IgD-negative memory B cell (primary cell): ENCODE data around the gene PDE11A. TPM values are rescaled to one million over a fixed set of nuclear protein-coding genes. Genes with fewer than 3 reads are reported as not detected.

ENCODE experiments used
- H3K27ac Mint-ChIP-seq, 3 donors: one replicate each; pipeline ENCODE4 v1.8.0; 2020 to 2022; ENCODE audit warnings: mild to moderate bottlenecking in 3 of 3, mixed read lengths in 3 of 3, moderate library complexity in 1 of 3
- H3K27me3 Mint-ChIP-seq: one replicate; pipeline ENCODE4 v1.8.0; 2021; ENCODE audit warnings: mixed read lengths
- H3K36me3 Mint-ChIP-seq: one replicate; pipeline ENCODE4 v1.8.0; 2020; ENCODE audit warnings: mild to moderate bottlenecking, mixed read lengths
- H3K4me1 Mint-ChIP-seq, 3 donors: one replicate each; pipeline ENCODE4 v1.8.0; 2020 to 2022; ENCODE audit warnings: mixed read lengths in 3 of 3, mild to moderate bottlenecking in 1 of 3
- H3K4me3 Mint-ChIP-seq, 4 donors: one replicate each; pipeline ENCODE4 v1.8.0; 2020 to 2022; ENCODE audit warnings: mild to moderate bottlenecking in 4 of 4, mixed read lengths in 4 of 4, moderate library complexity in 3 of 4
- H3K9me3 Mint-ChIP-seq, 3 donors: one replicate each; pipeline ENCODE4 v1.8.0; 2020 to 2021; ENCODE audit warnings: mixed read lengths in 3 of 3, mild to moderate bottlenecking in 1 of 3
- polyA plus RNA-seq: library from polyadenylated mRNA; unstranded; fragments of 300-500 nt; fragmentation: Illumina TruSeq; gene quantifications from one replicate; pipeline ENCODE4 v1.2.3, GENCODE V29; 2021

The PDE11A gene
- polyA plus RNA-seq, 1 donor from 2014 or later: not detected

GRCh38 chr2:177638507-177638906 is 434.1 kb downstream of the PDE11A start:
- Mint-ChIP-seq H3K36me3 (peaks cover 2% of the 10 kb centered on the region), H3K9me3 (peaks cover 0 to 5% (median 2%) of the 10 kb centered on the region in 3 donors), H3K27me3 (peaks cover 4% of the 10 kb centered on the region)

GRCh38 chr2:177636672-177637071 is 435.9 kb downstream of the PDE11A start:
- peaks cover 2% of the 10 kb centered on the region for H3K36me3 Mint-ChIP-seq
- peaks cover 4% of the 10 kb centered on the region for H3K27me3 Mint-ChIP-seq
- H3K4me3 Mint-ChIP-seq: no peak overlapping the region
- H3K4me1 Mint-ChIP-seq: peaks cover 0 to 11% (median 9%) of the 10 kb centered on the region in 3 donors
- H3K9me3 Mint-ChIP-seq: no peaks in the 10 kb centered on the region
- peak overlapping the region in 1 of 3 donors; percentile 73 for H3K27ac Mint-ChIP-seq

More at GRCh38 chr2:177638507-177638906, 434.1 kb downstream of the PDE11A start:
- Mint-ChIP-seq H3K4me1 (peaks cover 0 to 11% (median 9%) of the 10 kb centered on the region in 3 donors), H3K27ac (peak overlapping the region in 1 of 3 donors; percentile 41), H3K4me3 (no peak overlapping the region)

GRCh38 chr2:177635696-177636095 is 436.9 kb downstream of the PDE11A start:
- peaks cover 2% of the 10 kb centered on the region for H3K27me3 Mint-ChIP-seq
- H3K27ac Mint-ChIP-seq: peak overlapping the region in 1 of 3 donors; percentile 45
- H3K36me3 Mint-ChIP-seq: no peaks in the 10 kb centered on the region
- H3K9me3 Mint-ChIP-seq: no peaks in the 10 kb centered on the region
- peak overlapping the region in 2 of 4 donors; percentile 10 to 24 for H3K4me3 Mint-ChIP-seq
- peaks cover 0 to 11% (median 9%) of the 10 kb centered on the region in 3 donors for H3K4me1 Mint-ChIP-seq

GRCh38 chr2:177633910-177634294 is 438.7 kb downstream of the PDE11A start:
- Mint-ChIP-seq H3K27me3 (peaks cover 2% of the 10 kb centered on the region), H3K9me3 (no peaks in the 10 kb centered on the region), H3K36me3 (no peaks in the 10 kb centered on the region), H3K4me1 (peaks cover 0 to 17% (median 9%) of the 10 kb centered on the region in 3 donors), H3K27ac (peak overlapping the region in 1 of 3 donors; percentile 16), H3K4me3 (peak overlapping the region; percentile 70 to 94 (median 91))

- no peaks in the 10 kb centered on the region for H3K36me3 Mint-ChIP-seq
- no peaks in the 10 kb centered on the region for H3K9me3 Mint-ChIP-seq
- H3K27me3 Mint-ChIP-seq: peaks cover 2% of the 10 kb centered on the region
- H3K4me1 Mint-ChIP-seq: peaks cover 0 to 17% (median 9%) of the 10 kb centered on the region in 3 donors
- no peak overlapping the region for H3K27ac Mint-ChIP-seq
- no peak overlapping the region for H3K4me3 Mint-ChIP-seq
Observed at GRCh38 chr2:177633111-177633510, 439.5 kb downstream of the PDE11A start.

- Mint-ChIP-seq H3K4me3 (no peak overlapping the region), H3K27me3 (peaks cover 3% of the 10 kb centered on the region)
Observed at GRCh38 chr2:177631680-177632079, 440.9 kb downstream of the PDE11A start.

GRCh38 chr2:177629357-177630024 is 443.1 kb downstream of the PDE11A start:
- no peaks in the 10 kb centered on the region for H3K36me3 Mint-ChIP-seq
- H3K4me3 Mint-ChIP-seq: no peak overlapping the region
- H3K4me1 Mint-ChIP-seq: peaks cover 0 to 12% (median 7%) of the 10 kb centered on the region in 3 donors
- no peaks in the 10 kb centered on the region for H3K9me3 Mint-ChIP-seq
- H3K27ac Mint-ChIP-seq: peak overlapping the region in 1 of 3 donors; percentile 2
- peaks cover 3% of the 10 kb centered on the region for H3K27me3 Mint-ChIP-seq

More at GRCh38 chr2:177631680-177632079, 440.9 kb downstream of the PDE11A start:
- Mint-ChIP-seq H3K4me1 (peaks cover 0 to 19% (median 9%) of the 10 kb centered on the region in 3 donors), H3K27ac (no peak overlapping the region), H3K9me3 (no peaks in the 10 kb centered on the region), H3K36me3 (no peaks in the 10 kb centered on the region)

GRCh38 chr2:177628831-177629230 is 443.7 kb downstream of the PDE11A start:
- Mint-ChIP-seq H3K4me1 (peaks cover 0 to 8% (median 2%) of the 10 kb centered on the region in 3 donors), H3K9me3 (no peaks in the 10 kb centered on the region), H3K36me3 (no peaks in the 10 kb centered on the region), H3K27me3 (peaks cover 3% of the 10 kb centered on the region), H3K27ac (no peak overlapping the region), H3K4me3 (no peak overlapping the region)

- Mint-ChIP-seq H3K27me3 (peaks cover 4% of the 10 kb centered on the region), H3K4me3 (peak overlapping the region in 2 of 4 donors; percentile 38 to 39), H3K4me1 (peaks cover 0 to 7% (median 0%) of the 10 kb centered on the region in 3 donors), H3K9me3 (no peaks in the 10 kb centered on the region), H3K27ac (no peak overlapping the region), H3K36me3 (no peaks in the 10 kb centered on the region)
Observed at GRCh38 chr2:177625744-177626650, 446.6 kb downstream of the PDE11A start.

- no peak overlapping the region for H3K4me3 Mint-ChIP-seq
- H3K4me1 Mint-ChIP-seq: peaks cover 0 to 8% (median 4%) of the 10 kb centered on the region in 3 donors
Observed at GRCh38 chr2:177622521-177622920, 450.1 kb downstream of the PDE11A start.

GRCh38 chr2:177619986-177620385 is 452.6 kb downstream of the PDE11A start:
- Mint-ChIP-seq H3K4me1 (peaks cover 0 to 9% (median 4%) of the 10 kb centered on the region in 3 donors), H3K27ac (peak overlapping the region in 1 of 3 donors; percentile 94), H3K27me3 (peaks cover 3% of the 10 kb centered on the region), H3K4me3 (peak overlapping the region in 1 of 4 donors; percentile 95), H3K36me3 (no peaks in the 10 kb centered on the region), H3K9me3 (peaks cover 0 to 7% (median 0%) of the 10 kb centered on the region in 3 donors)

More at GRCh38 chr2:177622521-177622920, 450.1 kb downstream of the PDE11A start:
- Mint-ChIP-seq H3K9me3 (no peaks in the 10 kb centered on the region), H3K27me3 (peaks cover 5% of the 10 kb centered on the region), H3K36me3 (no peaks in the 10 kb centered on the region), H3K27ac (no peak overlapping the region)

GRCh38 chr2:177619461-177619860 is 453.1 kb downstream of the PDE11A start:
- Mint-ChIP-seq H3K27me3 (peaks cover 3% of the 10 kb centered on the region), H3K4me1 (peaks cover 0 to 9% (median 4%) of the 10 kb centered on the region in 3 donors), H3K36me3 (no peaks in the 10 kb centered on the region), H3K9me3 (peaks cover 0 to 7% (median 0%) of the 10 kb centered on the region in 3 donors), H3K4me3 (peak overlapping the region in 2 of 4 donors; percentile 95 to 98), H3K27ac (peak overlapping the region in 2 of 3 donors; percentile 94 to 99)

GRCh38 chr2:177618255-177619253 is 454.0 kb downstream of the PDE11A start:
- H3K4me1 Mint-ChIP-seq: peaks cover 0 to 9% (median 4%) of the 10 kb centered on the region in 3 donors
- peaks cover 3% of the 10 kb centered on the region for H3K27me3 Mint-ChIP-seq
- H3K27ac Mint-ChIP-seq: peak overlapping the region; percentile 94 to 100 (median 99)
- H3K36me3 Mint-ChIP-seq: no peaks in the 10 kb centered on the region
- H3K4me3 Mint-ChIP-seq: peak overlapping the region; percentile 94 to 98 (median 96)
- H3K9me3 Mint-ChIP-seq: peaks cover 0 to 7% (median 0%) of the 10 kb centered on the region in 3 donors

GRCh38 chr2:177617849-177618248 is 454.7 kb downstream of the PDE11A start:
- Mint-ChIP-seq H3K4me1 (peaks cover 0 to 9% (median 4%) of the 10 kb centered on the region in 3 donors), H3K27ac (peak overlapping the region in 2 of 3 donors; percentile 94 to 100), H3K36me3 (no peaks in the 10 kb centered on the region), H3K4me3 (peak overlapping the region; percentile 94 to 98 (median 96)), H3K27me3 (peaks cover 3% of the 10 kb centered on the region), H3K9me3 (peaks cover 0 to 7% (median 0%) of the 10 kb centered on the region in 3 donors)
